ENCODE data around the gene LRRC4C.
A peak's percentile ranks its signal among the peaks of the same experiment; 100 is the strongest.

LRRC4C gene

DNA sequence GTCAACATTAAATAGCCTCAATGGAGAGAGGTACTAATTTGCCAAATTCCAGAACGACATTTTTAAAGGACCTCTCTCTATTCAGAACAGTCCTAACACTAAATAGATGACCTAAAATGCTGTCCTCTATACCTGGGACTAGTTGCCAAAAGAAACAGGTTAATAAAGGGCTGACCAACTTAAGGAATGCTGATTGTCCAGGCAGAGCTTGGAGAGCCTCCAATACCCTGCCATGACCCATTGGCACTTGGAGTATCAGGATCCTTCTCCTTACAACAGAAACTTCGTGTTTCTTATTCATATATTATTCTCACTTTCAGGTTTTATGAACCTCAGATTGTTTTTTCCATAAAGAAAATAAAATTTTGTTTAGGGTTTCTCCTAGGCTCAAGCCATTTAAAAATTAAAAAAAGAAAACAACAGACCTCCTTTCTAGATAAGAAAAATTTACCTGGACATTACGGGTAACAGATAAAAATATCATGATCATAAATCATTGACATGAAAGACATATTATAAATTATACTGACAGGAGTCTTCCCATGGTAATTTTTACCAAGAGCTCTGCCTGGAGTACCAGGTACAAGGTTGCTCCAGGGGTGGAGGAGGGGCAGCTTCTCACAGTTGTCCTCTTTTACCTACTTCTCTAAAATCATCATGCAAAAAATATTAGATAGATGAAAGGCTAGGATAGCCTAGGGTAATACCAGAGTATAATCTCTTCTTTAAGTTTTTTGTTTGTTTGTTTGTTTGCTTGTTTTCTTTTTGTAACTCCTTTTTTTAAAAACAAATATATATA is 2.0 kb downstream of the LRRC4C start:
- Histone ChIP-seq H3K79me1 (ENCODE audit: low read depth, low read length) (no peaks in the 10 kb centered on the region), H3K14ac (ENCODE audit: low read length) (no peak overlapping the region), H3K27me3 (ENCODE audit: control insufficient read depth in 3 of 3, insufficient read depth in 3 of 3, low read depth in 1 of 3, low read length in 3 of 3) (no peaks in the 10 kb centered on the region), H3K4me3 (ENCODE audit: low read length in 2 of 2) (no peak overlapping the region), H3K4ac (ENCODE audit: low read length) (no peak overlapping the region), H2AFZ (ENCODE audit: low read length) (no peak overlapping the region), H3K4me1 (ENCODE audit: control insufficient read depth in 2 of 2, insufficient read depth in 1 of 2, low read depth in 1 of 2, low read length in 2 of 2) (peaks cover 14 to 16% of the 10 kb centered on the region in 2 donors), H4K8ac (ENCODE audit: low read depth, low read length) (no peak overlapping the region), H2BK15ac (ENCODE audit: low read length) (no peak overlapping the region), H3K9ac (ENCODE audit: low read depth, low read length, poor library complexity) (no peak overlapping the region), H3K4me2 (ENCODE audit: insufficient read depth, low read length, poor library complexity, severe bottlenecking) (no peak overlapping the region), H2BK12ac (ENCODE audit: low read length) (no peak overlapping the region), H4K91ac (ENCODE audit: low read depth, low read length, poor library complexity) (no peak overlapping the region), H3K23ac (ENCODE audit: low read depth, low read length, poor library complexity) (no peak overlapping the region), H3K9me3 (replicated peaks in 1 of 2; ENCODE audit: control insufficient read depth in 2 of 2, insufficient read depth in 1 of 2, low read depth in 1 of 2, low read length in 2 of 2) (no peaks in the 10 kb centered on the region), H3K18ac (ENCODE audit: low read length) (no peak overlapping the region), H2AK5ac (ENCODE audit: low read depth, low read length) (no peak overlapping the region), H2BK120ac (ENCODE audit: low read depth, low read length) (no peak overlapping the region), H2BK5ac (ENCODE audit: low read length) (no peak overlapping the region), H3K27ac (replicated peaks; ENCODE audit: low read length) (no peak overlapping the region), H3K36me3 (replicated peaks in 1 of 2; ENCODE audit: control insufficient read depth in 2 of 2, insufficient read depth in 2 of 2, low read length in 2 of 2) (no peaks in the 10 kb centered on the region)
- WGBS, 2 donors (ENCODE audit: extremely low coverage in 2 of 2, insufficient read length in 2 of 2, insufficient replicate concordance in 1 of 2), result no CpG with 5 or more reads among the region's 3 CpGs
- no peak for DNase-seq (ENCODE audit: low spot score)

GRCh38 chr11:41456269-41456668 is 3.2 kb downstream of the LRRC4C start:
- H4K91ac ChIP-seq (ENCODE audit: low read depth, low read length, poor library complexity), result no peak overlapping the region
- peak overlapping the region; percentile 69 for H3K27ac ChIP-seq (replicated peaks; ENCODE audit: low read length)
- H3K4me1 ChIP-seq (ENCODE audit: control insufficient read depth in 2 of 2, insufficient read depth in 1 of 2, low read depth in 1 of 2, low read length in 2 of 2), result peaks cover 14 to 16% of the 10 kb centered on the region in 2 donors
- H3K14ac ChIP-seq (ENCODE audit: low read length), result no peak overlapping the region
- no peak overlapping the region for H3K4me3 ChIP-seq (ENCODE audit: low read length in 2 of 2)
- H3K27me3 ChIP-seq (ENCODE audit: control insufficient read depth in 3 of 3, insufficient read depth in 3 of 3, low read depth in 1 of 3, low read length in 3 of 3), result no peaks in the 10 kb centered on the region
- no peak overlapping the region for H3K9ac ChIP-seq (ENCODE audit: low read depth, low read length, poor library complexity)
- H3K4ac ChIP-seq (ENCODE audit: low read length), result no peak overlapping the region
- no peak overlapping the region for H3K4me2 ChIP-seq (ENCODE audit: insufficient read depth, low read length, poor library complexity, severe bottlenecking)
- no peaks in the 10 kb centered on the region for H3K79me1 ChIP-seq (ENCODE audit: low read depth, low read length)
- no peak overlapping the region for H3K18ac ChIP-seq (ENCODE audit: low read length)
- H2BK15ac ChIP-seq (ENCODE audit: low read length), result no peak overlapping the region
- no peak overlapping the region for H2BK120ac ChIP-seq (ENCODE audit: low read depth, low read length)
- no peak for DNase-seq (ENCODE audit: low spot score)
- no peak overlapping the region for H2AK5ac ChIP-seq (ENCODE audit: low read depth, low read length)
- no peak overlapping the region for H2BK5ac ChIP-seq (ENCODE audit: low read length)
- no peak overlapping the region for H3K23ac ChIP-seq (ENCODE audit: low read depth, low read length, poor library complexity)
- peak overlapping the region; percentile 81 for H2AFZ ChIP-seq (ENCODE audit: low read length)
- no peaks in the 10 kb centered on the region for H3K9me3 ChIP-seq (replicated peaks in 1 of 2; ENCODE audit: control insufficient read depth in 2 of 2, insufficient read depth in 1 of 2, low read depth in 1 of 2, low read length in 2 of 2)
- no CpG with 5 or more reads among the region's 1 CpG for WGBS, 2 donors (ENCODE audit: extremely low coverage in 2 of 2, insufficient read length in 2 of 2, insufficient replicate concordance in 1 of 2)
- H2BK12ac ChIP-seq (ENCODE audit: low read length), result no peak overlapping the region
- H3K36me3 ChIP-seq (replicated peaks in 1 of 2; ENCODE audit: control insufficient read depth in 2 of 2, insufficient read depth in 2 of 2, low read length in 2 of 2), result no peaks in the 10 kb centered on the region
- H4K8ac ChIP-seq (ENCODE audit: low read depth, low read length), result no peak overlapping the region

- Histone ChIP-seq H3K79me1 (ENCODE audit: low read depth, low read length) (no peaks in the 10 kb centered on the region), H4K91ac (ENCODE audit: low read depth, low read length, poor library complexity) (no peak overlapping the region), H2BK15ac (ENCODE audit: low read length) (no peak overlapping the region), H3K14ac (ENCODE audit: low read length) (no peak overlapping the region), H3K23ac (ENCODE audit: low read depth, low read length, poor library complexity) (no peak overlapping the region), H3K4me3 (ENCODE audit: low read length in 2 of 2) (no peak overlapping the region), H3K27ac (replicated peaks; ENCODE audit: low read length) (no peak overlapping the region), H3K27me3 (ENCODE audit: control insufficient read depth in 3 of 3, insufficient read depth in 3 of 3, low read depth in 1 of 3, low read length in 3 of 3) (no peaks in the 10 kb centered on the region), H3K4me2 (ENCODE audit: insufficient read depth, low read length, poor library complexity, severe bottlenecking) (no peak overlapping the region), H3K36me3 (replicated peaks in 1 of 2; ENCODE audit: control insufficient read depth in 2 of 2, insufficient read depth in 2 of 2, low read length in 2 of 2) (no peaks in the 10 kb centered on the region), H3K4ac (ENCODE audit: low read length) (no peak overlapping the region), H3K9me3 (replicated peaks in 1 of 2; ENCODE audit: control insufficient read depth in 2 of 2, insufficient read depth in 1 of 2, low read depth in 1 of 2, low read length in 2 of 2) (no peaks in the 10 kb centered on the region), H2AFZ (ENCODE audit: low read length) (peak overlapping the region; percentile 43), H2BK12ac (ENCODE audit: low read length) (no peak overlapping the region), H2AK5ac (ENCODE audit: low read depth, low read length) (no peak overlapping the region), H3K18ac (ENCODE audit: low read length) (no peak overlapping the region), H4K8ac (ENCODE audit: low read depth, low read length) (no peak overlapping the region), H3K4me1 (ENCODE audit: control insufficient read depth in 2 of 2, insufficient read depth in 1 of 2, low read depth in 1 of 2, low read length in 2 of 2) (peaks cover under 1 to 10% of the 10 kb centered on the region in 2 donors), H2BK5ac (ENCODE audit: low read length) (no peak overlapping the region), H3K9ac (ENCODE audit: low read depth, low read length, poor library complexity) (no peak overlapping the region), H2BK120ac (ENCODE audit: low read depth, low read length) (no peak overlapping the region)
- no peak for DNase-seq (ENCODE audit: low spot score)
- WGBS, 2 donors (ENCODE audit: extremely low coverage in 2 of 2, insufficient read length in 2 of 2, insufficient replicate concordance in 1 of 2), result no CpG with 5 or more reads among the region's 3 CpGs
These were observed 8.4 kb downstream of the LRRC4C start for GRCh38 chr11:41451011-41451410.

DNA sequence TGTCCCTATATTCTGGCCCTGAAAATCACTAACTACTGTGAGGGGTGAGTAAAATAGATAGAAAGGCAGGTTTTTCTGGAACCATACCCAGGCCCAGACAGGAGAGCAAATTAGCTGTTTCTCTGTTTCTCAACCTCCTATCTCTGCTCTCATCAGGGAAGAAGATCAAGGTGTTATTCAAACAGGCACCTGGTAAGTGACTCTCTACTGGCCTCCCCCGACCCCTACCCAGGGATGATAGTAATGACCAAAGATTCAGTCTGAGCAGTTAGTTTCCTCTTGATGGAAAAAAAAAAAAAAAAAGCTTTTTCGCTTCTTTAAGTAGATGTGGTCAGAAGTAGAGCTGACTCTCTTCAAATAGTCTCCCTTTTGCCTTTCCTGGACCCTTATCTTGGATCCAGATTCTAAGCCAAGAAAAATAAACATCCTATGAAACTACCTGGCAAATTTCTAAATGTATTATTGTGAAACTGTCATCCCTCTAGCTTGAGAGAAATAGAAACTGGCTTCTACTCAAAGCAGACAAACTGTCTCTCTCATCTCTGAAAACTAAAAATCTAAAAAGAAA is 9.9 kb downstream of the LRRC4C start:
- WGBS, 2 donors (ENCODE audit: extremely low coverage in 2 of 2, insufficient read length in 2 of 2, insufficient replicate concordance in 1 of 2), result no CpG with 5 or more reads among the region's 2 CpGs
- H2AK5ac ChIP-seq (ENCODE audit: low read depth, low read length), result no peak overlapping the region
- no peak overlapping the region for H4K8ac ChIP-seq (ENCODE audit: low read depth, low read length)
- H3K27me3 ChIP-seq (ENCODE audit: control insufficient read depth in 3 of 3, insufficient read depth in 3 of 3, low read depth in 1 of 3, low read length in 3 of 3), result no peaks in the 10 kb centered on the region
- no peak overlapping the region for H4K91ac ChIP-seq (ENCODE audit: low read depth, low read length, poor library complexity)
- H3K4me3 ChIP-seq (ENCODE audit: low read length in 2 of 2), result no peak overlapping the region
- H3K18ac ChIP-seq (ENCODE audit: low read length), result no peak overlapping the region
- no peak overlapping the region for H3K9ac ChIP-seq (ENCODE audit: low read depth, low read length, poor library complexity)
- no peaks in the 10 kb centered on the region for H3K9me3 ChIP-seq (replicated peaks in 1 of 2; ENCODE audit: control insufficient read depth in 2 of 2, insufficient read depth in 1 of 2, low read depth in 1 of 2, low read length in 2 of 2)
- no peak overlapping the region for H2AFZ ChIP-seq (ENCODE audit: low read length)
- H3K4me2 ChIP-seq (ENCODE audit: insufficient read depth, low read length, poor library complexity, severe bottlenecking), result no peak overlapping the region
- H2BK12ac ChIP-seq (ENCODE audit: low read length), result no peak overlapping the region
- H3K14ac ChIP-seq (ENCODE audit: low read length), result no peak overlapping the region
- H2BK120ac ChIP-seq (ENCODE audit: low read depth, low read length), result no peak overlapping the region
- no peak overlapping the region for H3K23ac ChIP-seq (ENCODE audit: low read depth, low read length, poor library complexity)
- no peak overlapping the region for H3K27ac ChIP-seq (replicated peaks; ENCODE audit: low read length)
- no peak overlapping the region for H2BK15ac ChIP-seq (ENCODE audit: low read length)
- H3K4me1 ChIP-seq (ENCODE audit: control insufficient read depth in 2 of 2, insufficient read depth in 1 of 2, low read depth in 1 of 2, low read length in 2 of 2), result peaks cover 0 to 5% of the 10 kb centered on the region in 2 donors
- no peak for DNase-seq (ENCODE audit: low spot score)
- H3K4ac ChIP-seq (ENCODE audit: low read length), result no peak overlapping the region
- no peaks in the 10 kb centered on the region for H3K79me1 ChIP-seq (ENCODE audit: low read depth, low read length)
- no peak overlapping the region for H2BK5ac ChIP-seq (ENCODE audit: low read length)
- H3K36me3 ChIP-seq (replicated peaks in 1 of 2; ENCODE audit: control insufficient read depth in 2 of 2, insufficient read depth in 2 of 2, low read length in 2 of 2), result no peaks in the 10 kb centered on the region
